ENCODE results near the gene MAGEA8. TPM values are rescaled to one million over a fixed set of nuclear protein-coding genes. Genes with fewer than 3 reads are reported as not detected.
"Not testable (repeated sequence)": the region's sequence is repeated elsewhere in the genome, so short reads cannot be mapped to it uniquely, and the experiment has no call there.

Gene MAGEA8, protein sequence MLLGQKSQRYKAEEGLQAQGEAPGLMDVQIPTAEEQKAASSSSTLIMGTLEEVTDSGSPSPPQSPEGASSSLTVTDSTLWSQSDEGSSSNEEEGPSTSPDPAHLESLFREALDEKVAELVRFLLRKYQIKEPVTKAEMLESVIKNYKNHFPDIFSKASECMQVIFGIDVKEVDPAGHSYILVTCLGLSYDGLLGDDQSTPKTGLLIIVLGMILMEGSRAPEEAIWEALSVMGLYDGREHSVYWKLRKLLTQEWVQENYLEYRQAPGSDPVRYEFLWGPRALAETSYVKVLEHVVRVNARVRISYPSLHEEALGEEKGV
- not detected for total RNA-seq

DNA sequence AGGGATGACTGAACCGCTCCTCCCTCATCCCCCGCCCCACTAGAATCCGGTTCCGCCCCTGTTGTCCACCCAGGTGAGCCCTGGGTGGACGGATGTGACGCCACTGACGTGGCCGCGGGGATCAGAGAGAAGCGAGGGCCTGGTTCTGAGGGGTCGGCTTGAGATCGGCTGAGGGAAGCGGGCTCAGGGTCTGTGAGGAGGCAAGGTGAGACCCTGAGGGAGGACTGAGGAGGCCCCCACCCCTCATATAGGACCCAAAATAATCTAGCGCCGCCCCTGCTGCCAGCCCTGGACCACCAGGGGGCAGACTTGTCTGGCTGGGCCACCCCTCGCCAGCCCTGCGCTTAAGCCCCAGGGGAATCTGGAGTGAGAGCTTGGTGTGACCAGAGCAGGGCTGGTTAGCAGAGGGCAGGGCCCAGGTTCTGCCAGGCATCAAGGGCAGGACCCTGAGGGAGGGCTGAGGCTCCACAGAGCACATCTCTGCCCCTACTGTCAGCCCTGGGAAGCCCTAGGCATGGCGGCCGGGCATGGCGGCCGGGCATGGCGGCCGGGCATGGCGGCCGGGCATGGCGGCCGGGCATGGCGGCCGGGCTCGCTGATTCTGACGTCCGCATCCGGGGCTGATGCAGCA is at the start of gene MAGEA8:
TSS of gene MAGEA8 (plus strand) at position 103 of the 631 bp plus-strand sequence. CDS start 3,090 bp downstream, outside the sequence.
- DNase-seq, result no peak

- no peak for DNase-seq
Measured at GRCh38 chrX:149831473-149831872, 49.5 kb upstream of the MAGEA8 start.

- DNase-seq, result not testable (repeated sequence)
Measured at GRCh38 chrX:149836728-149837127, 44.3 kb upstream of the MAGEA8 start.

- no peak for DNase-seq
Measured at GRCh38 chrX:149837167-149837566, 43.8 kb upstream of the MAGEA8 start.

DNA sequence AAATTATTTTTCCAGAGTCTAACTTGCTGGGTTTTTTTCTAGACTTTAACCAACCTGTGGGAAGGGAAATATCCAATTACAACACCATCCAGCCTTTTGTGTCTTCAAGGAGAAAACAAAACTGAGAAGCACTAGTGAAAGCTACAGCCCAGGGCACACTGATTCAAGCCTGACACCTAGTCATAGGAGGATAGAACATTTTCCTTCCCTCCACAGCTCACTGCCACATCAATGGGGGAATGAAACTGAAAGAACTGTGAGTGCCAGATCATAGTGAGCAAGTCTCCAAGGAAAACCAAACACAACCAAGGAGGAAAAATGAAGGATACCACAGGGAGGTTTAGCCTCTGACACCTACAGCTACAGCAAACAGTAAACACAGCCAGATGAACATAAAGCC is 43.3 kb upstream of the MAGEA8 start:
- DNase-seq, result no peak

DNA sequence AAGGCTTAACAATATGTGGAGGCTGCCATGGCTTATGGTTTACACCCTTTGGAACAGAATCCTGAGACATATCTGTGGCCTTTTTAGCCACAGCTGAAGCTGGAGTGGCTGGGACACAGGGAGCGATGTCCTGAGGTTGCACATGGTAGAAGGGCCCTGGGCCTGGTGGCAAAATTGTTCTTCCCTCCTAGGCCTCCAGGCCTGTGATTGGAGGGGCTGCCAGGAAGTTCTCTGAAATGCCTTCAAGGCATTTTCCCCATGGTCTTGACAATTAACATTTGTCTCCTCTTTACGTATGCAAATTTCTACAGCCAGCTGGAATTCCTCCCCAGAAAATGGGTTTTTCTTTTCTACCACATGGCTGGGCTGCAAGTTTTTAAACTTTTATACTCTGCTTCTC is 39.1 kb upstream of the MAGEA8 start:
- DNase-seq, result no peak

GRCh38 chrX:149845385-149845784 is 35.6 kb upstream of the MAGEA8 start:
- DNase-seq, result no peak

- DNase-seq, result no peak
Measured at GRCh38 chrX:149846789-149847188, 34.2 kb upstream of the MAGEA8 start.

GRCh38 chrX:149848855-149849254 is 32.1 kb upstream of the MAGEA8 start:
- no peak for DNase-seq

DNA sequence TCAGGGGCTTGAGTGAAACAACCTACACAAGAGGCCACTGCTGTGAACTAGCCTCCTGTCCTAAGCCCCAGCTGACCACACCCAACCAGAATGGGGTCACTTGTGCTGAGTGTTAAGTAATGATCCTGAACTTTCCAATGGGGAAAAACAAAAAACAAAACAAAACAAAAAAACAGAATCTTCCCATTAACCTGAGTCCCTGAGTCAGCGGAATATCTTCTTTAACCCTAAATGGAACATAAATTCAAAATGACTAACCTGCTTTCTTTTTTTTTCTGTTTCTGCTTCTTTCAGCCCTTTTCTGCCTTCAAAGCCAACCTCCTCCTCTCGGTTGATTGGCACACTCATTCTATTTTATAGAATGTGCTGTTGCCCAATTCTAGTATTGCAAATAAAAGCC is 31.2 kb upstream of the MAGEA8 start:
- no peak for DNase-seq

DNA sequence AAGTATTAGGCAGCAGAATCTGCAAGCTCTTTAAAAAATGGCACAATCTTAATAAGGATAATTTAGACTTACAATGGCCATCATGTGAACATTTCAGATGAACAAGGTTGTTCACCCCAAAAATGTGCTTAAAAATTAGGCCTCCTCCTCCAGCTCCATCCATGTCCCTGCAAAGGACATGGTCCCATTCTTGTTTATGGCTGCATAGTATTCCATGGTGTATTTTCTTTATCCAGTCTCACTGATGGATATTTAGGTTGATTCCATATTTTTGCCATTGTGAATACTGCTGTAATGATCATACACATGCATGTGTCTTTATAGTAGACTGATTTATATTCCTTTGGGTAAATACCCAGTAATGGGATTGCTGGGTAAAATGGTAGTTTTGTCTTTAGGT is 29.1 kb upstream of the MAGEA8 start:
- no peak for DNase-seq

- DNase-seq, result no peak
Measured at GRCh38 chrX:149853925-149854324, 27.1 kb upstream of the MAGEA8 start.

GRCh38 chrX:149858592-149858991 is 22.4 kb upstream of the MAGEA8 start:
- DNase-seq, result no peak

DNA sequence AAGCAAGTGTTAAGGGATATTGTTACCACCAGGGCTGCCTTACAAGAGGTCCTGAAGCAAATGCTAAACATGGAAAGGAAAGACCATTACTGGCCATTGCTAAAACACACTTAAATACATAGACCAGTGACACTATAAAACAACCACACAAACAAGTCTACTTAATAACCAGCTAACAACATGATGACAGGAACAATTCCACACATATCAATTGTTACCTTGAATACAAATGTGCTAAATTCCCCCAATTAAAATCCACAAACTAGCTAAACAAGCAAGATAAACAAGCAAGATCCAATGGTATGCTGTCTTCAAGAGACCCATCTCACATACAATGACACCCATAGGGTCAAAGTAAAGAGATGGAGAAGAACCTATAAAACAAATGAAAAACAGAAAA is 20.5 kb upstream of the MAGEA8 start:
- no peak for DNase-seq

- no peak for DNase-seq
Measured at GRCh38 chrX:149865390-149865789, 15.6 kb upstream of the MAGEA8 start.

DNA sequence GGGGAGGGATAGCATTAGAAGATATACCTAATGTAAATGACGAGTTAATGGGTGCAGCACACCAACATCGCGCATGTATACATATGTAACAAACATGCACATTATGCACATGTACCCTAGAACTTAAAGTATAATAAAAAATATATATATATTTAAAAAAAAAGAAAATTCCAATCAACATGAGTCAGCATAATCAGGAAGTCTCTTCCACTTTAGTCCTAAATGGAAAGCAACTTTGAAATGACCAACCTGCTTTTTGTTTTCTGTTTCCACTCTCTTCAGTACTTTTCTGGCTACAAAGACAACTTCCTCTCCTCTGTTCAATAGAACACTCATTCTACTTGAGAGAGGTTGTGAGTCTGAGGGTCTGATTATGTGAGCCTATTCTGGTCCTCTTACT is 13.5 kb upstream of the MAGEA8 start:
- DNase-seq, result no peak

GRCh38 chrX:149870840-149871239 is 10.1 kb upstream of the MAGEA8 start:
- no peak for DNase-seq

DNA sequence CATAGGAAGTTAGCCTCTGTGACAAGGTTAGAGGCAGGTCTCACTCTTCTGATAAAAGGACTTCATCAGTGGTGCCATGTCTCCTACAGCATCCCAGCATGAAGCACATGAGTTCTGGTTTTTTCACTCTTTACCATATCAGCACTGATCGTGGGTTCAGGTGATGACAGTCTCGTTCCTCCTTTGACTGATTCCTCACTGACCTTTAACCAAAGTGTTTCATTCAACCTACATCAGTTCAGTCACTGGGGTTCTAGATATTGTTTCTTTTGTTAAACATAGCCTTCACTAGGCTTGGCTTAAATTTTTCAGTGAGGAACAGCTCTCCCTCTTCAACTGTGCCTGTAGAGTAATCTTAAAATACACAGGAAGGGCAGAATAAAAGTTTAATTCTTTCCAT is 9.6 kb upstream of the MAGEA8 start:
- DNase-seq, result no peak

GRCh38 chrX:149871940-149872339 is 9.0 kb upstream of the MAGEA8 start:
- no peak for DNase-seq

- no peak for DNase-seq
Measured at GRCh38 chrX:149877157-149877556, 3.8 kb upstream of the MAGEA8 start.

DNA sequence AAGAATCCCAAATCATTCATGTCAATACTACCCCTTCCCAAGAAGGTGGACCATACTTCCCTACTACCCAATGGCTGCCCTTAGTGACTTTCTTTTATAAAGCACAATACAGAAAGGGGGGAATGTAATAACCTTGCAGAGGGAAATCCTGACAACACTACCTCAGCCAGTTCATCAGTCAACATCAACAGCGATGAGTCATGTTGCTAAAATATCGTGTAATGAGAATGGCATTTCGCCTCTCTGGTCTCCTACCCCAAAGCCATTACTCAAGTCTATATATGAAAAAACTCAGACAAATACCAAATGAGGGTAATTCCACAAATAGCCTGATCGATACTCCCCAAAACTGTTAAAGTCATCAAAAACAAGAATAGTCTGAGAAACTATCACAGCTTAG is 3.3 kb upstream of the MAGEA8 start:
- no peak for DNase-seq

- DNase-seq, result not testable (repeated sequence)
Measured at GRCh38 chrX:149890828-149891227, 9.8 kb downstream of the MAGEA8 start.

GRCh38 chrX:149898554-149898953 is 17.6 kb downstream of the MAGEA8 start:
- DNase-seq, result no peak

Measured in occipital lobe (tissue), 2 donors.